Testis (tissue), 2 donors: ENCODE measurements around the gene PYURF.

Experiments used
- CTCF ChIP-seq, 3 experiments: fragments of 450-650 bp in 2 of 3; fragments of 200-600 bp in 1 of 3; sonication (generic) in 1 of 3; IDR thresholded peaks; one replicate each; pipeline ENCODE4 v1.5.1; 2016 to 2019; ENCODE audit warnings: antibody characterized with exemption in 3 of 3, mild to moderate bottlenecking in 2 of 3, moderate library complexity in 1 of 3
- POLR2A ChIP-seq: fragments of 450-650 bp; IDR thresholded peaks from one replicate; pipeline ENCODE4 v1.6.1; 2017; ENCODE audit warnings: antibody characterized with exemption, mild to moderate bottlenecking, moderate library complexity

DNA sequence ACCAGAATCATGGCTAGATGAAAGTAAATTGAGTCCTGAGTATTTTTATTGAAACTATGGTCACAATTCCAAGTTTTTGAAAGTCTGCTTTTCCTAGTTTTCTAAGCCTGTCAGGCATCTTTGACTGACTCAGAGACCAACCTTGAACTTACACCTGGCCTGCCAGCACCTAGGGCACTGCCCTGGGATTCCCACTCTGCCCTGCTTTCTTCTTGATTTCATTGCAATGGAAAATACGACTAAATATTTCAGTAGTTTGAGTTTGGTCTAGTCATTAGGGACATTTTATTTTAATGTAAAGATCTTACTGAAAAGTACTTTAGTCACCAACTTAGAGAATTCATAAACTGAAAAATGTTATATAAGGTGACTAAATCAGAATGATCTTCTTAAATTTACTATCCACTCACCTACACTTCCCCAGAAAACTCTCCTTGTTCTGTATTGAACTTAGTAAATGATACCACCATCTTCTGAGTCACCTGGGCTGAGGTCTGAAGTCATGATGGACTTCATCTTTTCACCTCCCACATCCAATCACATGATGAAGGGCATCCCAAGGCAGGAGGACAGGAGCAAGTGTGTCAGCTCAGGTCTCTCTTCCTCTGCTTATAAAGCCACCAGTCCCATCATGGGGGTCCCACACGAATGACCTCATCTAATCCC is 11.6 kb upstream of the PYURF start:
- TF ChIP-seq CTCF (IDR thresholded peaks at IDR 0.05): no peak
- TF ChIP-seq POLR2A: no peak
